Activated B cell treated with CpG ODN at 0.5 μM for 24 hours (primary cell): Measurements from ENCODE around the gene FANCC. TPM values are rescaled to one million over a fixed set of nuclear protein-coding genes. Genes with fewer than 3 reads are reported as not detected.

Experiments used
- ATAC-seq: fragments of 200-7000 bp; cut with Tn5 transposase; one replicate; pipeline ENCODE4 v1.10.0; 2021; ENCODE audit warnings: low read depth, mild to moderate bottlenecking, moderate library complexity
- CTCF ChIA-PET: fragments of 350-600 bp; sonication (Branson Sonifier 250); formaldehyde crosslinking; loops from one replicate; lab custom pipeline; 2021; ENCODE audit warnings: antibody characterized with exemption; lab: Charles Lee
- POLR2A ChIA-PET: fragments of 350-600 bp; sonication (Branson Sonifier 250); formaldehyde crosslinking; loops from one replicate; lab custom pipeline; 2021; ENCODE audit warnings: antibody characterized with exemption; lab: Charles Lee
- DNase-seq: peaks from one replicate; pipeline ENCODE4 v3.0.0; 2022
- H3K27ac Mint-ChIP-seq: one replicate; pipeline ENCODE4 v1.8.0; 2020; ENCODE audit warnings: mixed read lengths
- H3K27me3 Mint-ChIP-seq: one replicate; pipeline ENCODE4 v1.8.0; 2021; ENCODE audit warnings: mixed read lengths
- H3K36me3 Mint-ChIP-seq: one replicate; pipeline ENCODE4 v1.8.0; 2021; ENCODE audit warnings: low read depth, mixed read lengths
- H3K4me1 Mint-ChIP-seq: one replicate; pipeline ENCODE4 v1.8.0; 2021; ENCODE audit warnings: mixed read lengths
- H3K4me3 Mint-ChIP-seq: one replicate; pipeline ENCODE4 v1.8.0; 2020; ENCODE audit warnings: mild to moderate bottlenecking, mixed read lengths
- H3K9me3 Mint-ChIP-seq: one replicate; pipeline ENCODE4 v1.8.0; 2020; ENCODE audit warnings: mixed read lengths
- CTCF ChIP-seq: fragments of 200-600 bp; IDR thresholded peaks from one replicate; pipeline ENCODE4 v1.8.0; 2022; ENCODE audit warnings: antibody characterized with exemption, mild to moderate bottlenecking
- intact Hi-C: fragments of 100-400 bp; cut with micrococcal nuclease; formaldehyde crosslinking; loops from one replicate; pipeline ENCODE4 v1.15.1; 2024
- total RNA-seq: library from RNA; stranded (reverse); gene quantifications from 2 replicates; pipeline ENCODE4 v1.2.3, GENCODE V29; 2022

FANCC gene
- total RNA-seq, 1 donor from 2014 or later = 11.4 TPM

- H3K36me3 Mint-ChIP-seq = no peaks in the 10 kb centered on the region
- DNase-seq (no peak), ATAC-seq (no peak)
- peaks cover 4% of the 10 kb centered on the region for H3K4me1 Mint-ChIP-seq
- POLR2A ChIA-PET = no interaction called here
- CTCF ChIA-PET = interaction anchor here (1.0 to 9.3 kb wide), 11 partner anchors 10 to 486 kb away, joined by 3 to 220 read pairs (median 5); no protein-coding TSS in a partner anchor
- intact Hi-C loops = loop anchor here (1.0 to 10.0 kb wide), 4 partner anchors 343 to 572 kb away; partner anchors contain the start of gene PCAT7
- no peaks in the 10 kb centered on the region for H3K9me3 Mint-ChIP-seq
- no peaks in the 10 kb centered on the region for H3K27me3 Mint-ChIP-seq
- no peak for TF ChIP-seq CTCF
- H3K27ac Mint-ChIP-seq = no peak overlapping the region
- no peak overlapping the region for H3K4me3 Mint-ChIP-seq
These were observed 190.8 kb downstream of the FANCC start for GRCh38 chr9:95126739-95127138.

- ChIA-PET CTCF (interaction anchor here (1.2 to 9.3 kb wide), 2 partner anchors 97 to 445 kb away, joined by 3 to 220 read pairs; no protein-coding TSS in a partner anchor), POLR2A (no interaction called here)
- Mint-ChIP-seq H3K27ac (no peak overlapping the region), H3K9me3 (no peaks in the 10 kb centered on the region), H3K27me3 (no peaks in the 10 kb centered on the region), H3K4me1 (peaks cover 4% of the 10 kb centered on the region), H3K36me3 (no peaks in the 10 kb centered on the region), H3K4me3 (no peak overlapping the region)
- ATAC-seq (no peak), DNase-seq (no peak)
- TF ChIP-seq CTCF = no peak
- intact Hi-C loops = loop anchor here (5.0 to 10.0 kb wide), 2 partner anchors 458 to 571 kb away; partner anchors contain the start of gene PCAT7
These were observed 191.9 kb downstream of the FANCC start for GRCh38 chr9:95125652-95126051.

GRCh38 chr9:95124582-95125367 is 192.7 kb downstream of the FANCC start:
- ATAC-seq (no peak), DNase-seq (no peak)
- no peaks in the 10 kb centered on the region for H3K27me3 Mint-ChIP-seq
- no peak for TF ChIP-seq CTCF
- intact Hi-C loops = loop anchor here (5.0 to 10.0 kb wide), 2 partner anchors 457 to 570 kb away; partner anchors contain the start of gene PCAT7
- H3K9me3 Mint-ChIP-seq = no peaks in the 10 kb centered on the region
- H3K36me3 Mint-ChIP-seq = no peaks in the 10 kb centered on the region
- peaks cover 4% of the 10 kb centered on the region for H3K4me1 Mint-ChIP-seq
- CTCF ChIA-PET = interaction anchor here (9.3 kb wide), 1 partner anchor 444 kb away, joined by 220 read pairs; no protein-coding TSS in a partner anchor
- no peak overlapping the region for H3K4me3 Mint-ChIP-seq
- POLR2A ChIA-PET = no interaction called here
- H3K27ac Mint-ChIP-seq = no peak overlapping the region

- no peaks in the 10 kb centered on the region for H3K36me3 Mint-ChIP-seq
- ATAC-seq (no peak), DNase-seq (no peak)
- CTCF ChIA-PET = no interaction called here
- intact Hi-C loops = loop anchor here (10.0 kb wide), 1 partner anchor 566 kb away; the partner anchor contains the start of gene PCAT7
- no peaks in the 10 kb centered on the region for H3K27me3 Mint-ChIP-seq
- no peaks in the 10 kb centered on the region for H3K4me1 Mint-ChIP-seq
- no peak overlapping the region for H3K4me3 Mint-ChIP-seq
- H3K27ac Mint-ChIP-seq = no peak overlapping the region
- H3K9me3 Mint-ChIP-seq = no peaks in the 10 kb centered on the region
- POLR2A ChIA-PET = interaction anchor here (0.7 kb wide), 1 partner anchor 297 kb away, joined by 3 read pairs; no protein-coding TSS in a partner anchor
- no peak for TF ChIP-seq CTCF
These were observed 196.6 kb downstream of the FANCC start for GRCh38 chr9:95120781-95121370.

GRCh38 chr9:95118596-95118995 is 198.9 kb downstream of the FANCC start:
- Mint-ChIP-seq H3K27me3 (no peaks in the 10 kb centered on the region), H3K4me1 (no peaks in the 10 kb centered on the region), H3K36me3 (no peaks in the 10 kb centered on the region), H3K27ac (no peak overlapping the region), H3K4me3 (no peak overlapping the region), H3K9me3 (no peaks in the 10 kb centered on the region)
- no peak for TF ChIP-seq CTCF
- POLR2A ChIA-PET = no interaction called here
- ATAC-seq = no peak
- intact Hi-C loops = no loop called here
- CTCF ChIA-PET = interaction anchor here (1.3 kb wide), 1 partner anchor 9 kb away, joined by 5 read pairs; no protein-coding TSS in a partner anchor
- DNase-seq = no peak
